Esophagus squamous epithelium (tissue), 5 donors: ENCODE results near the gene PERP. TPM values are rescaled to one million over a fixed set of nuclear protein-coding genes. Genes with fewer than 3 reads are reported as not detected.

ENCODE experiments used
- DNase-seq: peaks from one replicate; lab custom pipeline; 2025; lab: John Stamatoyannopoulos, UW
- H3K27ac ChIP-seq, 4 donors: fragments of 200-600 bp; sonication (generic); one replicate each; pipeline ENCODE4 v1.5.1; 2016 to 2019; ENCODE audit warnings: mild to moderate bottlenecking in 1 of 4
- H3K27me3 ChIP-seq, 4 donors: fragments of 200-600 bp; sonication (generic); 1 replicate in 3 of 4; 2 replicates in 1 of 4; pipeline versions ENCODE4 v1.5.1 to v1.6.0; 2017 to 2021; ENCODE audit warnings: antibody characterized with exemption in 1 of 4
- H3K36me3 ChIP-seq, 3 donors: fragments of 200-600 bp; sonication (generic); one replicate each; pipeline ENCODE4 v1.5.1; 2016 to 2019
- H3K4me1 ChIP-seq, 3 donors: fragments of 200-600 bp; sonication (generic); one replicate each; pipeline ENCODE4 v1.5.1; 2017 to 2019
- H3K4me3 ChIP-seq, 4 donors: fragments of 200-600 bp; sonication (generic); 1 replicate in 3 of 4; 2 replicates in 1 of 4; pipeline ENCODE4 v1.5.1; 2016 to 2019; ENCODE audit warnings: mild to moderate bottlenecking in 2 of 4, moderate library complexity in 1 of 4
- H3K9me3 ChIP-seq, 3 donors: fragments of 200-600 bp; sonication (generic); one replicate each; pipeline ENCODE4 v1.5.1; 2016 to 2019
- POLR2A ChIP-seq, 4 donors: fragments of 450-650 bp; IDR thresholded peaks; one replicate each; pipeline ENCODE4 v1.6.1; 2017; ENCODE audit warnings: antibody characterized with exemption in 4 of 4, mild to moderate bottlenecking in 4 of 4, moderate library complexity in 3 of 4
- WGBS, 2 donors: methylation state at CpG; one replicate each; pipeline ENCODE4 v1.1.5; 2018; 5-methylcytosine and 5-hydroxymethylcytosine counted together
- intact Hi-C: fragments of 100-400 bp; cut with DNase I; formaldehyde crosslinking; loops from one replicate; pipeline ENCODE4 v1.15.0; 2022
- total RNA-seq, 4 donors: library from RNA; depleted of rRNA; stranded (reverse); fragments of >200 nt; gene quantifications; one replicate each; pipeline ENCODE4 v1.1.0, GENCODE V29; 2016
- TF ChIP-seq, protein P1 (sequence below), 6 experiments: fragments of 450-650 bp in 4 of 6; fragments of 200-600 bp in 2 of 6; sonication (generic) in 2 of 6; IDR thresholded peaks; one replicate each; pipeline ENCODE4 v1.5.1; 2016 to 2019; ENCODE audit warnings: antibody characterized with exemption in 6 of 6, mild to moderate bottlenecking in 4 of 6, moderate library complexity in 4 of 6
- donor health status: DM: yes; HTN: yes; CAD: no.

Gene PERP
- total RNA-seq, 4 donors from 2014 or later = 586 to 976 (median 833) TPM

DNA sequence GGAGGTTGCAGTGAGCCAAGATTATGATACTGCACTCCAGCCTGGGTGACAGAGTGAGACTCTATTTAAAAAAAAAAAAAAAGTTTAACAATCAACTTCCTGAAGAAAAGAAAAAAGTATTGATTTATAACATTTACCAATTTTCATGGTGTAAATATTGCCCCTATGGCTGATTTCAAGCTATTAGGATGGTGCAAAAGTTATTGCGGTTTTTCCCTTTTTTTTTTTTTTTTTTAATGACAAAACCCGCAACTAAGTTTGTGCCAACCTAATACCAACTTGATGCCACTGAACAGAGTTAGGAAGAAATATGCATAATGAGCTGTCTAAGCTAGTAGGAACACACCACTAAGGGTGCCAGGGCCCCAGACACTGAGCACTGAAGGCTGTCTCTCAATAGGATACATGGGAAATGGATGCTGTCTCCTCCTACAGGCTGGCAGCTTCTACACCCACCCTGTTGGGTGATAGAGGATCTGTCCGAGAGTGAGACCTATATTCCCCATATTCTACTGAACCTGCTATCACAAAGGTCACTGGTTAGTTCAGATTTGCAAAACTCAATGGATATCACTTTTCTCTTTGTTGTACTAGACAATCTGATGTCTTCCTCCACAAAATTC, 6.5 kb upstream of the PERP start:
- no peaks in the 10 kb centered on the region for H3K9me3 ChIP-seq
- no peak for TF ChIP-seq POLR2A (IDR thresholded peaks at IDR 0.05)
- TF ChIP-seq, protein P1, sequence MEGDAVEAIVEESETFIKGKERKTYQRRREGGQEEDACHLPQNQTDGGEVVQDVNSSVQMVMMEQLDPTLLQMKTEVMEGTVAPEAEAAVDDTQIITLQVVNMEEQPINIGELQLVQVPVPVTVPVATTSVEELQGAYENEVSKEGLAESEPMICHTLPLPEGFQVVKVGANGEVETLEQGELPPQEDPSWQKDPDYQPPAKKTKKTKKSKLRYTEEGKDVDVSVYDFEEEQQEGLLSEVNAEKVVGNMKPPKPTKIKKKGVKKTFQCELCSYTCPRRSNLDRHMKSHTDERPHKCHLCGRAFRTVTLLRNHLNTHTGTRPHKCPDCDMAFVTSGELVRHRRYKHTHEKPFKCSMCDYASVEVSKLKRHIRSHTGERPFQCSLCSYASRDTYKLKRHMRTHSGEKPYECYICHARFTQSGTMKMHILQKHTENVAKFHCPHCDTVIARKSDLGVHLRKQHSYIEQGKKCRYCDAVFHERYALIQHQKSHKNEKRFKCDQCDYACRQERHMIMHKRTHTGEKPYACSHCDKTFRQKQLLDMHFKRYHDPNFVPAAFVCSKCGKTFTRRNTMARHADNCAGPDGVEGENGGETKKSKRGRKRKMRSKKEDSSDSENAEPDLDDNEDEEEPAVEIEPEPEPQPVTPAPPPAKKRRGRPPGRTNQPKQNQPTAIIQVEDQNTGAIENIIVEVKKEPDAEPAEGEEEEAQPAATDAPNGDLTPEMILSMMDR (IDR thresholded peaks at IDR 0.05) = no peak
- no peaks in the 10 kb centered on the region for H3K36me3 ChIP-seq
- H3K27ac ChIP-seq = no peak overlapping the region
- no peak overlapping the region for H3K4me3 ChIP-seq
- DNase-seq = no peak
- H3K27me3 ChIP-seq = peaks cover 0 to 9% (median 0%) of the 10 kb centered on the region in 4 donors
- WGBS, 2 donors = 50 to 86% methylated on average over 3 of the region's 3 CpGs
- intact Hi-C loops = loop anchor here (10.0 kb wide), 3 partner anchors 171 to 651 kb away; partner anchors contain the start of gene HEBP2
- H3K4me1 ChIP-seq = peaks cover 0 to 16% (median 0%) of the 10 kb centered on the region in 3 donors

DNA sequence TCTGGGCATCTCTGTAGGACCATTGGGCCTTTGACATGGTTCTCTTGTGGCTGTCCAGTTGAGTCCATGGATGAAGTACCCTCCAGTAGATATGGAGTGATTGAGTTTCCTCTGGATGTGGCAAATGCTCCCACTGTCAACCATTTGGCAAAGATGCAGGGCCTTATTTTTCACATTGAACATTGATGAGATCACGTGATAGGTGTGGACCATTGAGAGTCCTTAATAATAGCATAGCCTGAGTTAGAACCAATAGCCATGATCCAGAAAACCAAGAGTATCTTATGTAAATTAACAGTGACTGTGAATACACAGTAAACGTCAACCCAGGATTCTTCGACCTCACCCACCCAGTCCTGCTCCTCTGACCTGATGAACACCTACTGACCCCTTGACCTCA, 3.0 kb upstream of the PERP start:
- Histone ChIP-seq H3K4me3 (no peak overlapping the region), H3K27me3 (peaks cover 0 to 12% (median 0%) of the 10 kb centered on the region in 4 donors), H3K27ac (no peak overlapping the region), H3K4me1 (peaks cover 0 to 29% (median 4%) of the 10 kb centered on the region in 3 donors), H3K36me3 (no peaks in the 10 kb centered on the region), H3K9me3 (no peaks in the 10 kb centered on the region)
- no peak for TF ChIP-seq POLR2A (IDR thresholded peaks at IDR 0.05)
- TF ChIP-seq, protein P1 (IDR thresholded peaks at IDR 0.05) = no peak
- intact Hi-C loops = loop anchor here (10.0 kb wide), 3 partner anchors 175 to 655 kb away; partner anchors contain the start of gene HEBP2
- no peak for DNase-seq
- 70 to 74% methylated on average over 3 of the region's 3 CpGs for WGBS, 2 donors

DNA sequence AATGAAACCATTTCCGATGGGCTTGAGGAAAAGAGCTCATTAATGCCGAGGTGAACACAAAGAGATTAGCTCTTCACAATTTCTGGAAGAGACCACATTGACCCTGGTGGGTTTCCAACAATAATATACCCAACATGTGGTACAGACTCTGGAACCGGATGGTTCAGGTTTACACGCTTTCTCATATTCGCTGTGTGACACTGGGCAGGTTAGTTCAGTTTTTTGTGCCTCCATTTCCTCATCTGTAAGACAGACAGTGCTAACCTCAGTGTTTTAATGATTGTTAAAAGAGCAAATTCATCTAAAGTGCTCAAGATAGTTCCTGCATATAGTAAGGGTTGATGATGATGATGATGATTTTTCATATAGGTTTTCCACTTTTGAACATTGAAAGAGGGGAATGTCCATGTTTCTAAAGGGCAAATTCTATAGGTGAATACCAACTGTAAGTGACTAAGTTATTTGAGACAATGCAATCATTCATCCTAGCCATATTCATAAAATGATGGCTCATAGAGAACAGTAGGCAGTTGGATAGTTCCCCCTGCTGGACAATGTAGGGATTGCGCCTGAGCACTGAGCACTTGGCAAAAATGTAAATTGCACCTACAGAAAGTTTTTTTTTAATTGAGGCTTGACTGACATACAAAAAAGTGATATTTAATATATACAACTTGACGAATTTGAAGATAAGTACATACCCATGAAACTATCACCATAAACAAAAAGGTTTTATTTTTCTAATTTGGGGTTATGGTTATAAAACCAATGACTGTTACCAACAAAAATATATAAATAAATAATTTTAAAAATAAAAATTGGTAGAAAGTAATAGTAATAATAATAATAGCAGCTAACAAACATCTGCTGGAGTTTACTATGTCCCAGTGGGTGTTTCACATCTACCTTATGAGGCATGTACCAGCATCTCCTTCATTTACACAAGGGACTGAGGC, 2.1 kb upstream of the PERP start:
- Histone ChIP-seq H3K4me3 (peak overlapping the region in 3 of 4 donors; percentile 3 to 83 (median 72)), H3K36me3 (no peaks in the 10 kb centered on the region), H3K27ac (peak overlapping the region; percentile 48 to 99 (median 98)), H3K9me3 (no peaks in the 10 kb centered on the region), H3K27me3 (peaks cover 0 to 6% (median 0%) of the 10 kb centered on the region in 4 donors), H3K4me1 (peaks cover 0 to 29% (median 4%) of the 10 kb centered on the region in 3 donors)
- DNase-seq = no peak
- TF ChIP-seq, protein P1 (IDR thresholded peaks at IDR 0.05) = peak; percentile 75 to 99 (median 99)
- TF ChIP-seq POLR2A (IDR thresholded peaks at IDR 0.05) = no peak
- WGBS, 2 donors = 12 to 21% methylated on average over 7 of the region's 7 CpGs
- intact Hi-C loops = loop anchor here (2.0 to 5.0 kb wide), 2 partner anchors 77 to 107 kb away; no protein-coding TSS in a partner anchor

DNA sequence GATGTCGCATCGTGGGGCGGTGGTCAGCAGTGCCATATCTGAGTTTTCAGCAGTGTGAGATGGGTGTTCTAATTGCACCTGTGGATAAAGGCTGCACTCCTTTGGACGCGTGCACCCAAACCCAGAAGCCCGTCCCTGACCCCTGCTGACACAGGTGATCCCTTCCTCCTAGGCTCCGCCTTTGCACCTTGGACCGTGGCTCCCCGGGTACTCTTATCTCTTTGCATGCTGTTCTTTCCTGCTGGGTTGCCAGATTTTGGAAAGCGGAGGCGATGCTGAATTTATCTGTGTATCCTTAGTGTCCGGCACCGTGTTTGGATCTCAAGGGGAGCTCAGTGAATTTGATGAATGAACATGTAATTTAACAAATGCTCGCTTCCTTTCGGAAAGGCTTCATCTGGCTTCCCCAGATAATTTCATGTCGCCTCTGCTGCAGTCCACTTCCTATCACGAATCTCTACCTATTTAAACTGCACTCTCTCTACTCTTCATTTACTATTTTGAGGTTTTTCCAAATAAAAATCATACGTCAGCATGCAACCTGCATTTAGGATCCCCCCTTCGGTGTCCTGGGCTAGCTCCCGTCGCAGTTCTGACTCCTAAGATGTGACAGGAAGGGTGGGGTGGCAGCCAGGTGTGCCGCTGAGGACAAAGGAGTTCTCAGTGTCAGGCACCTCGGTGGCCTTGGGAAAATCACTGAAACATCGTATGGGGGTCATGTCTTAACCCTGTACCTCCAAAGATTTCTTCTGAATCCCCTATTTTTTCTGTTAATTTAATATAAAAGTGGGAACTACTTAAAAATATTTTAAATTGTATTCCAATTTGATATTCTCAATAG, 753 bp upstream of the PERP start:
- Histone ChIP-seq H3K36me3 (no peaks in the 10 kb centered on the region), H3K9me3 (no peaks in the 10 kb centered on the region), H3K27me3 (peaks cover 0 to 6% (median 0%) of the 10 kb centered on the region in 4 donors), H3K4me3 (peak overlapping the region; percentile 72 to 84 (median 80)), H3K27ac (peak overlapping the region; percentile 93 to 99 (median 98)), H3K4me1 (peaks cover 0 to 37% (median 4%) of the 10 kb centered on the region in 3 donors)
- no peak for DNase-seq
- WGBS, 2 donors = 4% methylated on average over 17 to 20 of the region's 24 CpGs
- intact Hi-C loops = loop anchor here (2.0 to 5.0 kb wide), 2 partner anchors 76 to 105 kb away; no protein-coding TSS in a partner anchor
- peak in 1 of 4 donors; percentile 19 for TF ChIP-seq POLR2A (IDR thresholded peaks at IDR 0.05)
- TF ChIP-seq, protein P1 (IDR thresholded peaks at IDR 0.05) = no peak
